ENCODE results near the gene COL9A3.

DNA sequence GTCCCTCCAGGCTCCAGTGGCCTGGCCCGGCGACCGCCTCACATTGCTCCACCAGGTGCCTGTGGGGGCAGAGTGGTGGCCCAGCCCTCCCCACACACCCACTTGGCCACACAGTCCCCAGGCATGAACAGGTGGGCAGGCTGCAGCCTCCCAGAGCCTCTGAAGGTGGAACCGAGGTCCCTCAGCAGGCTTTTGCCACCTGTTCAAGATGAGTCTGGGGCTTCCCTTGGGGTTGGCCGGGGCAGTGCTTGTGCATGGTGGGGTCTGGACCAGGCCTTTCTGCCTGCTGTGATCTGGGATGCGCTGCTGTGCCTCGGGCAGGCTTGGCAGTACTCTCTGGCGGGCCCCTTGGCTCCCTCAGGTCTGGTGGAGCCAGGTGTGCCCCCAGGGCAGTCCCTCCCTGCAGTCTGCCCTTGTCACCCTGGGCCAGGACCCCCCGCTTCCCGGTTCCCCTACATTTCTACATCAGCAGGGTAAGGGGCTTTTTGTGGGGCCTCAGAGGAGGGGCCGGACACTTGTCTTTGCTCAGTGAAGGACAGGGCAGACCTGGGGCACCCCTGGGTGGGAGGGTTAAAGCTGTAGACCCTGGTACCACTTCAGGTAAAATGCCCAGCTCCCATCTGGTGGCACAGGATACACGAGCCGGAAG, 2.7 kb upstream of the COL9A3 start:
- TF ChIP-seq, protein P1, sequence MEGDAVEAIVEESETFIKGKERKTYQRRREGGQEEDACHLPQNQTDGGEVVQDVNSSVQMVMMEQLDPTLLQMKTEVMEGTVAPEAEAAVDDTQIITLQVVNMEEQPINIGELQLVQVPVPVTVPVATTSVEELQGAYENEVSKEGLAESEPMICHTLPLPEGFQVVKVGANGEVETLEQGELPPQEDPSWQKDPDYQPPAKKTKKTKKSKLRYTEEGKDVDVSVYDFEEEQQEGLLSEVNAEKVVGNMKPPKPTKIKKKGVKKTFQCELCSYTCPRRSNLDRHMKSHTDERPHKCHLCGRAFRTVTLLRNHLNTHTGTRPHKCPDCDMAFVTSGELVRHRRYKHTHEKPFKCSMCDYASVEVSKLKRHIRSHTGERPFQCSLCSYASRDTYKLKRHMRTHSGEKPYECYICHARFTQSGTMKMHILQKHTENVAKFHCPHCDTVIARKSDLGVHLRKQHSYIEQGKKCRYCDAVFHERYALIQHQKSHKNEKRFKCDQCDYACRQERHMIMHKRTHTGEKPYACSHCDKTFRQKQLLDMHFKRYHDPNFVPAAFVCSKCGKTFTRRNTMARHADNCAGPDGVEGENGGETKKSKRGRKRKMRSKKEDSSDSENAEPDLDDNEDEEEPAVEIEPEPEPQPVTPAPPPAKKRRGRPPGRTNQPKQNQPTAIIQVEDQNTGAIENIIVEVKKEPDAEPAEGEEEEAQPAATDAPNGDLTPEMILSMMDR (IDR thresholded peaks at IDR 0.05; ENCODE audit: insufficient read depth, low read length, poor library complexity, severe bottlenecking): no peak
- no peak for TF ChIP-seq EZH2phosphoT487 (conservative IDR thresholded peaks at IDR 0.05; ENCODE audit: low read length)

Measured in SU-DHL-6 (cell line).